ENCODE measurements around the gene POLR2E. TPM values are rescaled to one million over a fixed set of nuclear protein-coding genes. Genes with fewer than 3 reads are reported as not detected.
A peak's percentile ranks its signal among the peaks of the same experiment; 100 is the strongest.

POLR2E gene
- total RNA-seq, 2 experiments from 2014 or later, result 45.8 to 49.0 TPM

GRCh38 chr19:1063030-1063908 is 31.9 kb downstream of the POLR2E start:
- H3K9me3 ChIP-seq (ENCODE audit: control insufficient read depth in 1 of 2, insufficient read depth in 1 of 2, low read length in 2 of 2), result no peaks in the 10 kb centered on the region
- peaks cover 41% of the 10 kb centered on the region for H3K4me1 Mint-ChIP-seq (ENCODE audit: low read depth)
- H3K4me3 Mint-ChIP-seq, result no peak overlapping the region
- intact Hi-C loops (cut with DNase I, micrococcal nuclease), result no loop called here
- TF ChIP-seq CTCF (IDR thresholded peaks at IDR 0.05), result no peak
- peaks cover 52% of the 10 kb centered on the region for H3K4me1 ChIP-seq (ENCODE audit: insufficient read depth, low read length)
- H3K36me3 ChIP-seq (ENCODE audit: insufficient read depth, low read length), result peaks cover 16% of the 10 kb centered on the region
- no peaks in the 10 kb centered on the region for H3K27me3 ChIP-seq (ENCODE audit: control insufficient read depth in 1 of 2, insufficient read depth in 2 of 2, low read length in 2 of 2)
- H3K4me3 ChIP-seq (ENCODE audit: low read length), result no peak overlapping the region
- CTCF ChIA-PET, result no interaction called here
- DNase-seq, result peak in 9 of 14 experiments; percentile 36 to 87 (median 67)
- H3K9me3 Mint-ChIP-seq, result no peaks in the 10 kb centered on the region
- H3K27ac Mint-ChIP-seq, result peak overlapping the region; percentile 44
- H3K36me3 Mint-ChIP-seq (ENCODE audit: low read depth), result peaks cover 25% of the 10 kb centered on the region
- ATAC-seq (ENCODE audit: poor library complexity), result peak; percentile 21
- H3K27me3 Mint-ChIP-seq, result no peaks in the 10 kb centered on the region
- POLR2A ChIA-PET, result interaction anchor here (21.0 kb wide), 1 partner anchor 19 kb away, joined by 1253 read pairs; no protein-coding TSS in a partner anchor
- H3K27ac ChIP-seq (ENCODE audit: low read depth in 1 of 2, low read length in 2 of 2), result no peak overlapping the region

- intact Hi-C loops (cut with DNase I, micrococcal nuclease), result no loop called here
- Histone ChIP-seq H3K36me3 (ENCODE audit: insufficient read depth, low read length) (peaks cover 13% of the 10 kb centered on the region), H3K27ac (ENCODE audit: low read depth in 1 of 2, low read length in 2 of 2) (no peak overlapping the region), H3K4me1 (ENCODE audit: insufficient read depth, low read length) (peaks cover 57% of the 10 kb centered on the region), H3K4me3 (ENCODE audit: low read length) (no peak overlapping the region), H3K27me3 (ENCODE audit: control insufficient read depth in 1 of 2, insufficient read depth in 2 of 2, low read length in 2 of 2) (no peaks in the 10 kb centered on the region), H3K9me3 (ENCODE audit: control insufficient read depth in 1 of 2, insufficient read depth in 1 of 2, low read length in 2 of 2) (peaks cover 0 to under 1% of the 10 kb centered on the region in 2 experiments)
- TF ChIP-seq CTCF (IDR thresholded peaks at IDR 0.05), result no peak
- Mint-ChIP-seq H3K4me3 (no peak overlapping the region), H3K36me3 (ENCODE audit: low read depth) (peaks cover 25% of the 10 kb centered on the region), H3K4me1 (ENCODE audit: low read depth) (peaks cover 49% of the 10 kb centered on the region), H3K9me3 (no peaks in the 10 kb centered on the region), H3K27ac (no peak overlapping the region), H3K27me3 (no peaks in the 10 kb centered on the region)
- ChIA-PET CTCF (no interaction called here), POLR2A (interaction anchor here (1.3 to 21.0 kb wide), 2 partner anchors 20 to 35 kb away, joined by 3 to 1253 read pairs; no protein-coding TSS in a partner anchor)
- peak in 1 of 14 experiments; percentile 48 for DNase-seq
- peak; percentile 1 for ATAC-seq (ENCODE audit: poor library complexity)
These were observed 32.7 kb downstream of the POLR2E start for GRCh38 chr19:1062387-1063029.

GRCh38 chr19:1061987-1062386 is 33.2 kb downstream of the POLR2E start:
- Histone ChIP-seq H3K27ac (ENCODE audit: low read depth in 1 of 2, low read length in 2 of 2) (no peak overlapping the region), H3K9me3 (ENCODE audit: control insufficient read depth in 1 of 2, insufficient read depth in 1 of 2, low read length in 2 of 2) (peaks cover 4 to 5% of the 10 kb centered on the region in 2 experiments), H3K27me3 (ENCODE audit: control insufficient read depth in 1 of 2, insufficient read depth in 2 of 2, low read length in 2 of 2) (no peaks in the 10 kb centered on the region), H3K36me3 (ENCODE audit: insufficient read depth, low read length) (peaks cover 14% of the 10 kb centered on the region), H3K4me1 (ENCODE audit: insufficient read depth, low read length) (peaks cover 62% of the 10 kb centered on the region), H3K4me3 (ENCODE audit: low read length) (no peak overlapping the region)
- H3K4me3 Mint-ChIP-seq, result no peak overlapping the region
- no peaks in the 10 kb centered on the region for H3K27me3 Mint-ChIP-seq
- TF ChIP-seq CTCF (IDR thresholded peaks at IDR 0.05), result no peak
- ChIA-PET POLR2A (interaction anchor here (1.3 to 21.0 kb wide), 2 partner anchors 20 to 34 kb away, joined by 3 to 1253 read pairs; no protein-coding TSS in a partner anchor), CTCF (no interaction called here)
- peaks cover 30% of the 10 kb centered on the region for H3K36me3 Mint-ChIP-seq (ENCODE audit: low read depth)
- intact Hi-C loops (cut with DNase I, micrococcal nuclease), result no loop called here
- DNase-seq (no peak), ATAC-seq (ENCODE audit: poor library complexity) (no peak)
- no peak overlapping the region for H3K27ac Mint-ChIP-seq
- H3K9me3 Mint-ChIP-seq, result no peaks in the 10 kb centered on the region
- peaks cover 54% of the 10 kb centered on the region for H3K4me1 Mint-ChIP-seq (ENCODE audit: low read depth)

Data from CD4-positive, alpha-beta T cell (primary cell).